ENCODE results near the gene MACROD2. TPM values are rescaled to one million over a fixed set of nuclear protein-coding genes. Genes with fewer than 3 reads are reported as not detected.

Gene MACROD2
- total RNA-seq, 2 donors from 2014 or later: 8.3 to 21.8 TPM

- WGBS, 2 donors: 86 to 95% methylated on average over 4 of the region's 4 CpGs
These were observed 1624.0 kb downstream of the MACROD2 start for GRCh38 chr20:15619341-15619740.

GRCh38 chr20:15619816-15620215 lies 1624.5 kb downstream of the MACROD2 start:
- no peaks in the 10 kb centered on the region for H3K4me1 ChIP-seq
- ATAC-seq: no peak
- no peak for TF ChIP-seq CTCF (IDR thresholded peaks at IDR 0.05)
- no peak for TF ChIP-seq POLR2A (IDR thresholded peaks at IDR 0.05)
- no peaks in the 10 kb centered on the region for H3K27me3 ChIP-seq
- intact Hi-C loops (cut with DNase I): no loop called here
- H3K36me3 ChIP-seq (replicated peaks in 1 of 2; ENCODE audit: insufficient read depth in 1 of 2, low read depth in 2 of 2): no peaks in the 10 kb centered on the region
- no peak overlapping the region for H3K4me3 ChIP-seq
- no peaks in the 10 kb centered on the region for H3K9me3 ChIP-seq
- H3K27ac ChIP-seq: no peak overlapping the region
- no peak for DNase-seq
- WGBS, 2 donors: 81 to 86% methylated on average over 6 of the region's 6 CpGs

More at GRCh38 chr20:15619341-15619740, 1624.0 kb downstream of the MACROD2 start:
- DNase-seq: no peak
- no peaks in the 10 kb centered on the region for H3K9me3 ChIP-seq
- H3K27ac ChIP-seq: no peak overlapping the region
- H3K4me1 ChIP-seq: peaks cover under 1% of the 10 kb centered on the region
- ATAC-seq: no peak
- TF ChIP-seq POLR2A (IDR thresholded peaks at IDR 0.05) (no peak), CTCF (IDR thresholded peaks at IDR 0.05) (no peak)
- H3K36me3 ChIP-seq (replicated peaks in 1 of 2; ENCODE audit: insufficient read depth in 1 of 2, low read depth in 2 of 2): no peaks in the 10 kb centered on the region
- no peaks in the 10 kb centered on the region for H3K27me3 ChIP-seq
- no peak overlapping the region for H3K4me3 ChIP-seq
- intact Hi-C loops (cut with DNase I): no loop called here

- no peaks in the 10 kb centered on the region for H3K36me3 ChIP-seq (replicated peaks in 1 of 2; ENCODE audit: insufficient read depth in 1 of 2, low read depth in 2 of 2)
- H3K4me3 ChIP-seq: no peak overlapping the region
- TF ChIP-seq POLR2A (IDR thresholded peaks at IDR 0.05): no peak
- TF ChIP-seq CTCF (IDR thresholded peaks at IDR 0.05): no peak
- intact Hi-C loops (cut with DNase I): no loop called here
- WGBS, 2 donors: 82 to 89% methylated on average over 6 of the region's 6 CpGs
- no peaks in the 10 kb centered on the region for H3K27me3 ChIP-seq
- DNase-seq (no peak), ATAC-seq (no peak)
- no peak overlapping the region for H3K27ac ChIP-seq
- H3K9me3 ChIP-seq: no peaks in the 10 kb centered on the region
- no peaks in the 10 kb centered on the region for H3K4me1 ChIP-seq
These were observed 1627.1 kb downstream of the MACROD2 start for GRCh38 chr20:15622368-15622767.

- intact Hi-C loops (cut with DNase I): no loop called here
- no peak overlapping the region for H3K27ac ChIP-seq
- no peak for TF ChIP-seq POLR2A (IDR thresholded peaks at IDR 0.05)
- no peak for TF ChIP-seq CTCF (IDR thresholded peaks at IDR 0.05)
- no peak for DNase-seq
- no peaks in the 10 kb centered on the region for H3K27me3 ChIP-seq
- H3K4me1 ChIP-seq: no peaks in the 10 kb centered on the region
- H3K36me3 ChIP-seq (replicated peaks in 1 of 2; ENCODE audit: insufficient read depth in 1 of 2, low read depth in 2 of 2): no peaks in the 10 kb centered on the region
- no peaks in the 10 kb centered on the region for H3K9me3 ChIP-seq
- 75 to 87% methylated on average over 2 of the region's 2 CpGs for WGBS, 2 donors
- no peak for ATAC-seq
- no peak overlapping the region for H3K4me3 ChIP-seq
These were observed 1627.9 kb downstream of the MACROD2 start for GRCh38 chr20:15623215-15623614.

GRCh38 chr20:15625981-15626380 lies 1630.7 kb downstream of the MACROD2 start:
- Histone ChIP-seq H3K27me3 (no peaks in the 10 kb centered on the region), H3K27ac (no peak overlapping the region), H3K36me3 (replicated peaks in 1 of 2; ENCODE audit: insufficient read depth in 1 of 2, low read depth in 2 of 2) (no peaks in the 10 kb centered on the region), H3K4me1 (no peaks in the 10 kb centered on the region), H3K9me3 (no peaks in the 10 kb centered on the region), H3K4me3 (no peak overlapping the region)
- intact Hi-C loops (cut with DNase I): no loop called here
- DNase-seq (no peak), ATAC-seq (no peak)
- TF ChIP-seq POLR2A (IDR thresholded peaks at IDR 0.05) (no peak), CTCF (IDR thresholded peaks at IDR 0.05) (no peak)
- WGBS, 2 donors: 75 to 76% methylated on average over 2 of the region's 2 CpGs

All from body of pancreas (tissue), 4 donors.